Epidermal melanocyte (primary cell): ENCODE measurements around the gene PADI3.

Source experiments
- DNase-seq: peaks from one replicate; pipeline ENCODE4 v3.0.0; 2011; ENCODE audit warnings: low spot score; ENCODE audit not compliant: insufficient read length

Gene PADI3

GRCh38 chr1:17248781-17249180 is at the start of gene PADI3:
Gene PADI3, plus strand, starts transcription at chr1:17249098. Its CDS starts 40 bp downstream, at chr1:17249138.
- DNase-seq: no peak

- DNase-seq: no peak
Measured at GRCh38 chr1:17199267-17200044, 49.4 kb upstream of the PADI3 start.

GRCh38 chr1:17200246-17200645 is 48.7 kb upstream of the PADI3 start:
- no peak for DNase-seq

GRCh38 chr1:17200756-17201155 is 48.1 kb upstream of the PADI3 start:
- no peak for DNase-seq

GRCh38 chr1:17201201-17202021 is 47.5 kb upstream of the PADI3 start:
- no peak for DNase-seq

GRCh38 chr1:17204546-17205440 is 44.1 kb upstream of the PADI3 start, which contains the start of gene PADI1:
Gene PADI1, plus strand, starts transcription at chr1:17205128. Its CDS starts 90 bp downstream, at chr1:17205218.
- DNase-seq: no peak

- DNase-seq: no peak
Measured at GRCh38 chr1:17205652-17206051, 43.2 kb upstream of the PADI3 start.

GRCh38 chr1:17206196-17206595 is 42.7 kb upstream of the PADI3 start:
- no peak for DNase-seq

GRCh38 chr1:17207046-17207445 is 41.9 kb upstream of the PADI3 start:
- no peak for DNase-seq

GRCh38 chr1:17207540-17207939 is 41.4 kb upstream of the PADI3 start:
- no peak for DNase-seq

GRCh38 chr1:17207966-17208418 is 40.9 kb upstream of the PADI3 start:
- DNase-seq: no peak

GRCh38 chr1:17208546-17208945 is 40.4 kb upstream of the PADI3 start:
- no peak for DNase-seq

GRCh38 chr1:17209430-17209829 is 39.5 kb upstream of the PADI3 start:
- no peak for DNase-seq

GRCh38 chr1:17210176-17210575 is 38.7 kb upstream of the PADI3 start:
- no peak for DNase-seq

- no peak for DNase-seq
Measured at GRCh38 chr1:17211377-17211776, 37.5 kb upstream of the PADI3 start.

- DNase-seq: no peak
Measured at GRCh38 chr1:17212009-17212408, 36.9 kb upstream of the PADI3 start.

- DNase-seq: peak; percentile 46
Measured at GRCh38 chr1:17212487-17213121, 36.3 kb upstream of the PADI3 start.

- no peak for DNase-seq
Measured at GRCh38 chr1:17213148-17213781, 35.6 kb upstream of the PADI3 start.

- no peak for DNase-seq
Measured at GRCh38 chr1:17213782-17214148, 35.1 kb upstream of the PADI3 start.

GRCh38 chr1:17214876-17215544 is 33.9 kb upstream of the PADI3 start:
- no peak for DNase-seq
